K562 (cell line): Measurements from ENCODE around the gene CYTH1. TPM values are rescaled to one million over a fixed set of nuclear protein-coding genes. Genes with fewer than 3 reads are reported as not detected.
A peak's percentile ranks its signal among the peaks of the same experiment; 100 is the strongest.

Source experiments
- ATAC-seq: fragments of 200-7000 bp; cut with Tn5 transposase; 3 replicates; pipeline ENCODE4 v1.9.1; 2020; ENCODE audit warnings: moderate library complexity
- BruUV-seq: library from RNA; stranded (reverse); fragments of 400-500 nt; replicated peaks from 2 replicates; lab custom pipeline; 2021; lab: Mats Ljungman, UMichigan
- CTCF ChIA-PET: fragments of 300-600 bp; formaldehyde crosslinking; extraction: SDS; loops from one replicate; lab custom pipeline; 2021; ENCODE audit warnings: low intra/inter-chr PET ratio; lab: Yijun Ruan, JAX
- POLR2A ChIA-PET: fragments of 300-600, 350-650 bp; sonication (Branson Sonifier 250); formaldehyde crosslinking; extraction: SDS; loops from one replicate; lab custom pipeline; 2021; ENCODE audit warnings: antibody characterized with exemption, inconsistent platforms; lab: Yijun Ruan, JAX
- DNase-seq, 4 experiments: peaks; one replicate each; pipeline versions ENCODE4 v3.0.0 to v3.0.0-alpha.2; 2011 to 2018; ENCODE audit warnings: low spot score in 3 of 4, mixed read lengths in 3 of 4; ENCODE audit errors: extremely low read depth in 1 of 4
- FAIRE-seq: peaks from 2 replicates; lab custom pipeline; 2011; peaks lifted over from hg19 to GRCh38; lab: Jason Lieb, UNC
- H2AFZ ChIP-seq: 2 replicates; pipeline ENCODE4 v1.6.0; 2011; ENCODE audit warnings: low read depth, low read length, control low read depth, inconsistent platforms
- H3K27ac ChIP-seq: fragments of 200-600 bp; 3 replicates; pipeline ENCODE4 v1.8.0; 2011; ENCODE audit warnings: low read depth, mild to moderate bottlenecking, control low read depth, inconsistent platforms, low read length, moderate library complexity, mixed read lengths; ENCODE audit errors: extremely low read depth
- H3K27me3 ChIP-seq, 2 experiments: fragments of 300-600 bp in 1 of 2; 2 replicates in 1 of 2; 3 replicates in 1 of 2; pipeline versions ENCODE4 v1.6.0 to v1.8.0; 2011; ENCODE audit warnings: inconsistent platforms in 2 of 2, low read length in 2 of 2, mild to moderate bottlenecking in 1 of 2, mixed read lengths in 1 of 2, moderate library complexity in 1 of 2; ENCODE audit not compliant: control insufficient read depth in 2 of 2, insufficient read depth in 2 of 2
- H3K36me3 ChIP-seq: fragments of 300-600 bp; 3 replicates; pipeline ENCODE4 v1.8.0; 2011; ENCODE audit warnings: mild to moderate bottlenecking, low read length, inconsistent platforms; ENCODE audit not compliant: control insufficient read depth, insufficient read depth
- H3K4me1 ChIP-seq, 2 experiments: fragments of 200-600 bp in 1 of 2; replicated peaks in 1 of 2; 2 replicates in 1 of 2; 3 replicates in 1 of 2; pipeline versions ENCODE4 v1.5.1 to v1.8.0; 2011; ENCODE audit warnings: inconsistent platforms in 2 of 2, low read length in 2 of 2, mild to moderate bottlenecking in 1 of 2, mixed read lengths in 1 of 2, moderate library complexity in 1 of 2; ENCODE audit not compliant: control insufficient read depth in 2 of 2, insufficient read depth in 2 of 2
- H3K4me2 ChIP-seq: 2 replicates; pipeline ENCODE4 v1.6.1; 2011; ENCODE audit warnings: low read length, control low read depth, inconsistent platforms, mixed read lengths; ENCODE audit not compliant: insufficient read depth
- H3K4me3 ChIP-seq: fragments of 200-600 bp; sonication (generic), shearing (Covaris generic); 2 replicates; pipeline ENCODE4 v1.5.1; 2016; ENCODE audit warnings: control low read depth, inconsistent platforms
- H3K79me2 ChIP-seq: fragments of 200-600 bp; 3 replicates; pipeline ENCODE4 v1.8.0; 2011; ENCODE audit warnings: low read length, inconsistent platforms; ENCODE audit not compliant: control insufficient read depth, insufficient read depth
- H3K9ac ChIP-seq, 2 experiments: 2 replicates each; pipeline versions ENCODE4 v1.6.0 to v1.6.1; 2011; ENCODE audit warnings: low read depth in 2 of 2, low read length in 2 of 2, control low read depth in 1 of 2, inconsistent platforms in 1 of 2, mild to moderate bottlenecking in 1 of 2, mixed read lengths in 1 of 2; ENCODE audit not compliant: insufficient read depth in 1 of 2
- H3K9me1 ChIP-seq: one replicate; pipeline ENCODE4 v1.6.0; 2011; ENCODE audit warnings: inconsistent platforms, mild to moderate bottlenecking, low read length, moderate library complexity; ENCODE audit not compliant: control insufficient read depth, insufficient read depth
- H3K9me3 ChIP-seq: replicated peaks from 2 replicates; pipeline ENCODE4 v1.5.1; 2011; ENCODE audit warnings: low read depth, low read length, inconsistent platforms; ENCODE audit not compliant: control insufficient read depth, insufficient read depth
- H4K20me1 ChIP-seq: replicated peaks from 2 replicates; pipeline ENCODE4 v1.6.1; 2011; ENCODE audit warnings: low read length, inconsistent platforms, mixed read lengths; ENCODE audit not compliant: control insufficient read depth, insufficient read depth
- BCOR ChIP-seq: fragments of 450-650 bp; IDR thresholded peaks from 2 replicates; pipeline ENCODE4 v1.6.1; 2016
- E2F4 ChIP-seq: sonication (generic); formaldehyde crosslinking; IDR thresholded peaks from 2 replicates; pipeline ENCODE4 v1.8.0; 2022; ENCODE audit warnings: mild to moderate bottlenecking, low read depth, missing genetic modification reagents
- GABPB1 ChIP-seq: sonication (generic); formaldehyde crosslinking; IDR thresholded peaks from 2 replicates; pipeline ENCODE4 v1.8.0; 2022; ENCODE audit warnings: mild to moderate bottlenecking, missing genetic modification reagents
- GTF2A2 ChIP-seq: IDR thresholded peaks from 2 replicates; pipeline ENCODE4 v1.6.1; 2016; ENCODE audit warnings: mild to moderate bottlenecking, missing genetic modification characterization, missing compliant biosample characterization
- GTF2E2 ChIP-seq: fragments of 200-800 bp; sonication (Bioruptor generic); IDR thresholded peaks from 2 replicates; pipeline ENCODE4 v1.6.1; 2016; ENCODE audit warnings: missing genetic modification characterization, missing compliant biosample characterization
- HES1 ChIP-seq: fragments of 450-650 bp; IDR thresholded peaks from 2 replicates; pipeline ENCODE4 v1.6.1; 2016; ENCODE audit warnings: low read depth, mild to moderate bottlenecking, moderate library complexity
- PHF8 ChIP-seq: fragments of 200-600 bp; sonication (generic); IDR thresholded peaks from 2 replicates; pipeline ENCODE4 v1.6.1; 2012; ENCODE audit warnings: mixed run types, mild to moderate bottlenecking, inconsistent platforms, low read length, moderate library complexity, borderline replicate concordance
- SFPQ ChIP-seq: fragments of 200-400 bp; formaldehyde crosslinking; IDR thresholded peaks from 2 replicates; pipeline ENCODE4 v1.6.1; 2017; ENCODE audit warnings: mild to moderate bottlenecking, low read depth, low read length, moderate library complexity
- SIN3A ChIP-seq, 2 experiments: fragments of 150-350 bp in 1 of 2; IDR thresholded peaks; 2 replicates each; pipeline ENCODE4 v1.6.1; 2011 to 2016; ENCODE audit warnings: borderline replicate concordance in 2 of 2, low read depth in 2 of 2, low read length in 2 of 2, mild to moderate bottlenecking in 2 of 2, moderate library complexity in 2 of 2; ENCODE audit not compliant: control insufficient read depth in 1 of 2
- TAF7 ChIP-seq: fragments of 450-650 bp; IDR thresholded peaks from 2 replicates; pipeline ENCODE4 v1.6.1; 2016; ENCODE audit warnings: missing genetic modification characterization, missing compliant biosample characterization
- THRB ChIP-seq: fragments of 450-650 bp; formaldehyde crosslinking; conservative IDR thresholded peaks from 2 replicates; pipeline ENCODE4 v1.4.0; 2022; ENCODE audit warnings: mild to moderate bottlenecking, missing genetic modification characterization
- ZBTB9 ChIP-seq: fragments of 450-650 bp; formaldehyde crosslinking; IDR thresholded peaks from 2 replicates; pipeline ENCODE4 v1.4.0; 2020; ENCODE audit warnings: mild to moderate bottlenecking, moderate library complexity
- ZFX ChIP-seq: sonication (generic); formaldehyde crosslinking; IDR thresholded peaks from 2 replicates; pipeline ENCODE4 v1.8.0; 2022; ENCODE audit warnings: mild to moderate bottlenecking, missing genetic modification reagents, moderate library complexity
- ZNF24 ChIP-seq: fragments of 450-650 bp; IDR thresholded peaks from 2 replicates; pipeline ENCODE4 v1.6.1; 2016
- ZZZ3 ChIP-seq: fragments of 450-650 bp; IDR thresholded peaks from 2 replicates; pipeline ENCODE4 v1.6.1; 2016; ENCODE audit warnings: antibody characterized with exemption, mild to moderate bottlenecking, moderate library complexity
- WGBS: fragments of 100-300 bp; shearing (Covaris generic); methylation state at CpG from one replicate; pipeline ENCODE4 v1.1.6; 2016; ENCODE audit warnings: low coverage, mixed read lengths; ENCODE audit not compliant: insufficient coverage; ENCODE audit errors: missing lambda C conversion rate; 5-methylcytosine and 5-hydroxymethylcytosine counted together
- in situ Hi-C: fragments of 300-500 bp; cut with MboI; formaldehyde crosslinking; loops from 4 replicates; pipeline ENCODE4 v1.15.0; 2018; ENCODE audit warnings: inconsistent platforms, mixed read lengths
- intact Hi-C: fragments of 100-400 bp; cut with micrococcal nuclease; formaldehyde crosslinking; loops from 2 replicates; pipeline ENCODE4 v1.14.2; 2022
- polyA plus RNA-seq, 8 experiments: library from polyadenylated mRNA; depleted of rRNA in 4 of 8; stranded (reverse) in 5 of 8; unstranded in 3 of 8; fragments of >200 nt; fragmentation: Nextera tagmentation in 2 of 8; fragmentation: Illumina TruSeq in 1 of 8; extraction: Ambion mirVana in 2 of 8; extraction: Trizol in 1 of 8; gene quantifications; 2 replicates each; pipeline versions ENCODE4 v1.2.1 to v1.2.3, GENCODE V29; 2011 to 2014; ENCODE audit warnings: inconsistent platforms in 1 of 8, missing spikeins in 1 of 8
- total RNA-seq, 7 experiments: library from RNA; depleted of rRNA in 6 of 7; stranded (reverse); fragments of >200 nt in 6 of 7; fragmentation: Illumina TruSeq in 2 of 7; extraction: Trizol in 2 of 7; gene quantifications; 2 replicates each; pipeline versions ENCODE4 v1.2.1 to v1.2.3, GENCODE V29; 2011 to 2021; ENCODE audit warnings: low replicate concordance in 1 of 7

The CYTH1 gene
- total and polyA plus RNA-seq, 9 of the 15 experiments (the other 6 are each of a cell fraction or from before 2014, with no cell fraction given), result 0.52 to 27.7 (median 16.8) TPM

- peaks cover 22 to 25% of the 10 kb centered on the region in 2 experiments for H3K4me1 ChIP-seq
- H3K79me2 ChIP-seq, result no peaks in the 10 kb centered on the region
- ChIA-PET CTCF (no interaction called here), POLR2A (interaction anchor here (0.7 to 2.2 kb wide), 9 partner anchors 8 to 708 kb away, joined by 3 to 11 read pairs (median 3); no protein-coding TSS in a partner anchor)
- ATAC-seq, result peak; percentile 44
- peaks cover 10 to 26% of the 10 kb centered on the region in 2 experiments; a peak in 4 of 5 replicates for H3K27me3 ChIP-seq
- intact Hi-C loops (no loop called here), in situ Hi-C loops (no loop called here)
- no TSS peak for BruUV-seq
- H3K9ac ChIP-seq, result no peak overlapping the region
- H3K4me3 ChIP-seq, result no peak overlapping the region
- no peak overlapping the region for H3K27ac ChIP-seq
- no peak overlapping the region for H3K4me2 ChIP-seq
- 0% methylated on average over 15 of the region's 15 CpGs for WGBS
- H3K9me3 ChIP-seq, result no peaks in the 10 kb centered on the region
- FAIRE-seq, result no peak
- peaks cover 5% of the 10 kb centered on the region for H3K9me1 ChIP-seq
- H4K20me1 ChIP-seq, result peaks cover 39% of the 10 kb centered on the region
- H2AFZ ChIP-seq, result no peak overlapping the region
- H3K36me3 ChIP-seq, result no peaks in the 10 kb centered on the region
- no peak for DNase-seq
- TF ChIP-seq ZZZ3 (no peak), ZBTB9 (CRISPR knock-in tag) (no peak), GTF2A2 (no peak), THRB (CRISPR knock-in tag) (no peak), PHF8 (no peak), TAF7 (tag) (no peak), HES1 (no peak), SFPQ (no peak), GTF2E2 (peak; percentile 80), SIN3A (IDR thresholded peaks at IDR 0.05; ENCODE audit: borderline replicate concordance in 2 of 2, control insufficient read depth in 1 of 2, low read depth in 2 of 2, low read length in 2 of 2) (0 out of 4 replicates have a peak, but pooled peaks of 1 of the 2 experiments have one; percentile 3), BCOR (no peak), ZNF24 (peak; percentile 71; the same call in 1 of the 2 replicates), E2F4 (CRISPR knock-in tag) (no peak), GABPB1 (CRISPR knock-in tag) (no peak), ZFX (peak; percentile 8; the same call in 1 of the 2 replicates)
Measured at GRCh38 chr17:78665387-78665951, 116.6 kb downstream of the CYTH1 start.
